B cell (primary cell): ENCODE measurements around the gene ADGRB2. TPM values are rescaled to one million over a fixed set of nuclear protein-coding genes. Genes with fewer than 3 reads are reported as not detected.

ENCODE experiments used
- ATAC-seq: fragments of 200-7000 bp; cut with Tn5 transposase; one replicate; pipeline ENCODE4 v1.10.0; 2021; ENCODE audit warnings: low read depth, mild to moderate bottlenecking, moderate number of reproducible peaks, moderate library complexity
- CTCF ChIA-PET: fragments of 350-600 bp; sonication (Branson Sonifier 250); formaldehyde crosslinking; loops from one replicate; lab custom pipeline; 2021; ENCODE audit warnings: antibody characterized with exemption, inconsistent platforms; lab: Charles Lee
- POLR2A ChIA-PET: fragments of 350-600 bp; sonication (Branson Sonifier 250); formaldehyde crosslinking; loops from one replicate; lab custom pipeline; 2021; ENCODE audit warnings: antibody characterized with exemption; lab: Charles Lee
- DNase-seq: peaks from one replicate; pipeline ENCODE4 v3.0.0; 2013
- H2AFZ ChIP-seq: 2 replicates; pipeline ENCODE4 v1.6.1; 2012; ENCODE audit warnings: mild to moderate bottlenecking, low read depth, low read length; ENCODE audit not compliant: insufficient read depth, poor library complexity, severe bottlenecking
- H3K27ac ChIP-seq, 2 donors: 1 replicate in 1 of 2; 2 replicates in 1 of 2; pipeline ENCODE4 v1.5.1; 2012 to 2013; ENCODE audit warnings: low read length in 2 of 2, mild to moderate bottlenecking in 2 of 2, moderate library complexity in 1 of 2
- H3K27me3 ChIP-seq, 4 experiments: fragments of 200-600 bp in 1 of 4; sonication (generic) in 1 of 4; replicated peaks in 1 of 4; 1 replicate in 2 of 4; 2 replicates in 2 of 4; pipeline versions ENCODE4 v1.6.1 to v1.7.0; 2013 to 2016; ENCODE audit warnings: low read length in 3 of 4, mild to moderate bottlenecking in 2 of 4, mixed read lengths in 1 of 4, moderate library complexity in 1 of 4; ENCODE audit not compliant: insufficient read depth in 4 of 4, control insufficient read depth in 3 of 4; ENCODE audit errors: control extremely low read depth in 1 of 4
- H3K36me3 ChIP-seq, 2 experiments: replicated peaks in 1 of 2; 1 replicate in 1 of 2; 2 replicates in 1 of 2; pipeline versions ENCODE4 v1.6.1 to v1.7.1; 2013; ENCODE audit warnings: low read length in 1 of 2; ENCODE audit not compliant: insufficient read depth in 2 of 2, control insufficient read depth in 1 of 2; ENCODE audit errors: control extremely low read depth in 1 of 2, extremely low read depth in 1 of 2
- H3K4me1 ChIP-seq, 2 donors: fragments of 200-600 bp in 1 of 2; sonication (generic) in 1 of 2; 1 replicate in 1 of 2; 2 replicates in 1 of 2; pipeline versions ENCODE4 v1.5.1 to v1.6.1; 2013 to 2017; ENCODE audit warnings: low read length in 2 of 2; ENCODE audit not compliant: control insufficient read depth in 2 of 2, insufficient read depth in 2 of 2
- H3K4me2 ChIP-seq: replicated peaks from 2 replicates; pipeline ENCODE3; 2012; ENCODE audit warnings: mild to moderate bottlenecking, low read depth, low read length; ENCODE audit not compliant: poor library complexity, severe bottlenecking
- H3K4me3 ChIP-seq, 5 experiments: fragments of 200-600 bp in 1 of 5; sonication (generic) in 1 of 5; 1 replicate in 3 of 5; 2 replicates in 2 of 5; pipeline versions ENCODE4 v1.5.1 to v1.7.0; 2011 to 2016; ENCODE audit warnings: low read length in 4 of 5, mild to moderate bottlenecking in 4 of 5, low read depth in 2 of 5, control low read depth in 1 of 5, moderate library complexity in 1 of 5; ENCODE audit not compliant: insufficient read depth in 1 of 5; ENCODE audit errors: control extremely low read depth in 1 of 5, extremely low read depth in 1 of 5
- H3K79me2 ChIP-seq: fragments of 200-600 bp; sonication (generic); one replicate; pipeline ENCODE4 v1.6.0; 2016; ENCODE audit warnings: low read length; ENCODE audit not compliant: control insufficient read depth, insufficient read depth
- H3K9ac ChIP-seq: fragments of 200-600 bp; sonication (generic); 2 replicates; pipeline ENCODE4 v1.6.1; 2017; ENCODE audit warnings: mild to moderate bottlenecking, low read length, moderate library complexity
- H3K9me3 ChIP-seq, 3 donors: one replicate each; pipeline versions ENCODE4 v1.6.1 to v1.7.1; 2013; ENCODE audit warnings: low read length in 2 of 3; ENCODE audit not compliant: control insufficient read depth in 2 of 3, insufficient read depth in 1 of 3; ENCODE audit errors: control extremely low read depth in 1 of 3
- H4K20me1 ChIP-seq: 2 replicates; pipeline ENCODE4 v1.6.0; 2012; ENCODE audit warnings: mild to moderate bottlenecking, low read length; ENCODE audit not compliant: insufficient read depth, control insufficient read depth, poor library complexity, severe bottlenecking
- H3K27ac Mint-ChIP-seq: one replicate; pipeline ENCODE4 v1.8.0; 2021; ENCODE audit warnings: mixed read lengths
- H3K27me3 Mint-ChIP-seq: one replicate; pipeline ENCODE4 v1.8.0; 2021; ENCODE audit warnings: mixed read lengths
- H3K4me1 Mint-ChIP-seq: one replicate; pipeline ENCODE4 v1.8.0; 2021; ENCODE audit warnings: mixed read lengths
- H3K4me3 Mint-ChIP-seq: one replicate; pipeline ENCODE4 v1.8.0; 2021; ENCODE audit warnings: mixed read lengths
- H3K9me3 Mint-ChIP-seq: one replicate; pipeline ENCODE4 v1.8.0; 2022; ENCODE audit warnings: mixed read lengths; ENCODE audit not compliant: insufficient read depth
- EZH2 ChIP-seq: IDR thresholded peaks from 2 replicates; pipeline ENCODE4 v1.6.1; 2012; ENCODE audit warnings: borderline replicate concordance, low read depth, mild to moderate bottlenecking, moderate library complexity, low read length; ENCODE audit not compliant: insufficient read depth, poor library complexity, severe bottlenecking
- WGBS: methylation state at CpG from one replicate; pipeline ENCODE4 v1.1.5; 2013; ENCODE audit warnings: missing lambda C conversion rate; ENCODE audit not compliant: insufficient coverage; 5-methylcytosine and 5-hydroxymethylcytosine counted together
- intact Hi-C: fragments of 100-400 bp; cut with micrococcal nuclease; formaldehyde crosslinking; loops from one replicate; pipeline ENCODE4 v1.10.0; 2022
- polyA plus RNA-seq: library from polyadenylated mRNA; depleted of rRNA; stranded (reverse); fragments of >200 nt; gene quantifications from 2 replicates; pipeline ENCODE4 v1.2.3, GENCODE V29; 2012
- total RNA-seq, 2 donors: library from RNA; stranded (reverse); fragments of 120-200 nt in 1 of 2; gene quantifications; 1 replicate in 1 of 2; 2 replicates in 1 of 2; pipeline versions ENCODE4 v1.2.3 to v1.2.4, GENCODE V29; 2013 to 2022
- TF ChIP-seq, protein P1 (sequence below): fragments of 200-600 bp; IDR thresholded peaks from one replicate; pipeline ENCODE4 v1.8.0; 2022; ENCODE audit warnings: antibody characterized with exemption, mild to moderate bottlenecking

The ADGRB2 gene
- total and polyA plus RNA-seq, 2 donors (not counting 1 experiment from before 2014, with no cell fraction given) = 1.9 to 2.7 TPM

DNA sequence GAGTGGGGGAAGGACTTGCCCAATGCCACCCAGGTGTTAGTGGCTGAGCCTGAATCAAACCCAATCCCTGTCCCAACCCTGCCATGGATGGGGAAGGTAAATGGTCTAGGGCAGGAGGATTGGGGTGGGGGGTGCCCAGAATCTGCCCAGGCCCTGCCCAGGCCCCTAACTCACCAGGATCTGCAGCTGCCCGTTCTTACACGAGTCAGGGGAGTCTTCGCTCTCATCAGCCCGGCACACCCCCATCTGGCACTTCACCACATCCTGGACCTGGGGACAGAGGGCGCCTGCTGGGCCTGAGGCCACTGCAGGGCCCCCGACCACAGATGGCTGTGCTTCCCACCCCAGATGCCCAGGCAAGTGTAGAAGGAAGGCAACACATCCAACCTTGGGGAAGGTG lies 31.8 kb downstream of the ADGRB2 start:
- Mint-ChIP-seq H3K27me3 (peaks cover 3% of the 10 kb centered on the region), H3K9me3 (no peaks in the 10 kb centered on the region), H3K27ac (no peak overlapping the region), H3K4me3 (no peak overlapping the region), H3K4me1 (peaks cover 6% of the 10 kb centered on the region)
- Histone ChIP-seq H3K27ac (no peak overlapping the region), H2AFZ (no peak overlapping the region), H3K9me3 (no peaks in the 10 kb centered on the region), H3K9ac (no peak overlapping the region), H3K4me3 (no peak overlapping the region), H3K79me2 (no peaks in the 10 kb centered on the region), H3K27me3 (no peaks in the 10 kb centered on the region), H3K36me3 (no peaks in the 10 kb centered on the region), H3K4me2 (no peak overlapping the region), H4K20me1 (no peaks in the 10 kb centered on the region), H3K4me1 (no peaks in the 10 kb centered on the region)
- ChIA-PET CTCF (interaction anchor here (0.6 kb wide), 1 partner anchor 205 kb away, joined by 3 read pairs; no protein-coding TSS in a partner anchor), POLR2A (no interaction called here)
- DNase-seq = no peak
- TF ChIP-seq, protein P1, sequence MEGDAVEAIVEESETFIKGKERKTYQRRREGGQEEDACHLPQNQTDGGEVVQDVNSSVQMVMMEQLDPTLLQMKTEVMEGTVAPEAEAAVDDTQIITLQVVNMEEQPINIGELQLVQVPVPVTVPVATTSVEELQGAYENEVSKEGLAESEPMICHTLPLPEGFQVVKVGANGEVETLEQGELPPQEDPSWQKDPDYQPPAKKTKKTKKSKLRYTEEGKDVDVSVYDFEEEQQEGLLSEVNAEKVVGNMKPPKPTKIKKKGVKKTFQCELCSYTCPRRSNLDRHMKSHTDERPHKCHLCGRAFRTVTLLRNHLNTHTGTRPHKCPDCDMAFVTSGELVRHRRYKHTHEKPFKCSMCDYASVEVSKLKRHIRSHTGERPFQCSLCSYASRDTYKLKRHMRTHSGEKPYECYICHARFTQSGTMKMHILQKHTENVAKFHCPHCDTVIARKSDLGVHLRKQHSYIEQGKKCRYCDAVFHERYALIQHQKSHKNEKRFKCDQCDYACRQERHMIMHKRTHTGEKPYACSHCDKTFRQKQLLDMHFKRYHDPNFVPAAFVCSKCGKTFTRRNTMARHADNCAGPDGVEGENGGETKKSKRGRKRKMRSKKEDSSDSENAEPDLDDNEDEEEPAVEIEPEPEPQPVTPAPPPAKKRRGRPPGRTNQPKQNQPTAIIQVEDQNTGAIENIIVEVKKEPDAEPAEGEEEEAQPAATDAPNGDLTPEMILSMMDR = no peak
- no peak for TF ChIP-seq EZH2
- intact Hi-C loops = no loop called here
- 64% methylated on average over 6 of the region's 6 CpGs for WGBS
- no peak for ATAC-seq

DNA sequence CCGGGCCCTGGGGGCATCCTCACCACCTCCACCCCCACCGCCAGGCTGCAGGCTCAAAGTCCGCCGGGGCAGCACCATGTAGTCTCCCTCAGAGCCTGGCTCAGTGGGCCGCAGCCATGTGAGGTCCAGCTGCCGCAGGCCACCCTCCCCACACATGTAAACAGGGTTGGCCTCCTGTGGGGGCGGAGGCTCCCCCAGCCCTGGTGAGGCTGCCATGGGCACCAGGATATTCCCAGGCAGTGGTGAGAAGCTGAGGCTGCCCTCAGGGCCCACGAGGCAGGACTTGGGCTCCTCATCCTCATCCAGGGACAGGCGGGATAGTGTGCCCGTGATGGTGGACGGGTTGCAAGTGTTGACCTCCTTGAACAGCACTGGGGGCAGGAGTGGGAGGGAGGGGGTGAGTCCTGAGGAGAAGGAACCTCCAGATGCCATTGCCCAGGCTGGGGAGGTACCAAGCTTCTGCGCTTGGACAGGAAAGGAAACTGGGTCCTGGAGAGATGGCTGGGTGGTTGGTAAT lies 33.0 kb downstream of the ADGRB2 start:
- Histone ChIP-seq H3K79me2 (no peaks in the 10 kb centered on the region), H3K36me3 (no peaks in the 10 kb centered on the region), H3K4me1 (no peaks in the 10 kb centered on the region), H3K4me2 (no peak overlapping the region), H3K9ac (no peak overlapping the region), H3K9me3 (peaks cover 0 to 2% (median 0%) of the 10 kb centered on the region in 3 donors), H3K27me3 (no peaks in the 10 kb centered on the region), H4K20me1 (no peaks in the 10 kb centered on the region), H2AFZ (no peak overlapping the region), H3K27ac (no peak overlapping the region), H3K4me3 (no peak overlapping the region)
- peaks cover 6% of the 10 kb centered on the region for H3K27me3 Mint-ChIP-seq
- no peak overlapping the region for H3K27ac Mint-ChIP-seq
- H3K4me3 Mint-ChIP-seq = no peak overlapping the region
- ChIA-PET POLR2A (no interaction called here), CTCF (no interaction called here)
- WGBS = 92% methylated on average over 11 of the region's 12 CpGs
- no peaks in the 10 kb centered on the region for H3K9me3 Mint-ChIP-seq
- no peaks in the 10 kb centered on the region for H3K4me1 Mint-ChIP-seq
- no peak for ATAC-seq
- intact Hi-C loops = no loop called here
- no peak for DNase-seq
- TF ChIP-seq, protein P1 = no peak
- no peak for TF ChIP-seq EZH2
